ENCODE measurements around the gene CFLAR. TPM values are rescaled to one million over a fixed set of nuclear protein-coding genes. Genes with fewer than 3 reads are reported as not detected.

The CFLAR gene
- total RNA-seq, 4 donors from 2014 or later, result 145 to 346 (median 176) TPM

DNA sequence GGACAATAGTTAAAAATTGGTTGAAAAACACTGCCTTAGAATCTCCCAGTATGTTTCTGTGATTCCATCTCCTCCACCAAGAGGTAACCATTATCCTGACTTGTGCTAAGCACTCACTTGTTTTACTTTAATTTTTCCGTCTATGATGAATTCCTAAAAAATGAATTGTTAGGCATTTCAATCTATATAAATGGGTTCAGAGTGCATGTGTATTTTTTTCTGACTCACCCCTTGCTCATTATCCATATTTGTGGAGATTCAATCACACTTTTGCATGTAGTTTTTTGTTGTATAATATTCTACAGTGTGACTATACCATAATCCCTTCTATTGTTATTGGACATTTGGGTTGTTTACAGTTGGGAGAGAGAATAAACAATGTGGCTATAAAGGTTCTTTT is 42.9 kb upstream of the CFLAR start:
- Histone ChIP-seq H3K27ac (no peak overlapping the region), H3K36me3 (no peaks in the 10 kb centered on the region), H3K27me3 (no peaks in the 10 kb centered on the region), H3K9me3 (no peaks in the 10 kb centered on the region), H3K4me1 (peaks cover 4 to 60% (median 30%) of the 10 kb centered on the region in 3 donors), H3K4me3 (no peak overlapping the region)
- WGBS, 2 donors (ENCODE audit: low coverage in 1 of 2), result 43 to 70% methylated on average over 1 of the region's 1 CpG
- ATAC-seq, result no peak
- no peak for TF ChIP-seq EP300 (IDR thresholded peaks at IDR 0.05)
- no peak for TF ChIP-seq CTCF (IDR thresholded peaks at IDR 0.05)
- TF ChIP-seq POLR2A (IDR thresholded peaks at IDR 0.05), result no peak
- TF ChIP-seq POLR2AphosphoS5 (IDR thresholded peaks at IDR 0.05), result no peak

DNA sequence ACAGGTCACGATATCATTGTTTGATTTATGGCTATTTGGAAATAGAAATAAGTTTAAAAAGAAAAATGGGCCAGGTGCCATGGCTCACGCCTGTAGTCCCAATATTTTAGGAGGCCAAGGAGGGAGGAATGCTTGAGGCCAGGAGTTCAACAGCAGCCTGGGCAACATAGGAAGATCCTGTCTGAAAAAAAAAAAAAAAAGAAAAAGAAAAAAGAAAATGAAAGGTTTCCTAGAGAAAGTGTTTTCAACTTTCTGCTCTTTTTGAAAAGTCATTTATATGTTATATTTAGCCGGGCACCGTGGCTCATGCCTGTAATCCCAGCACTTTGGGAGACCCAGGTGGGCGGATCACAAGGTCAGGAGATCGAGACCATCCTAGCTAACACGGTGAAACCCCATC is 41.0 kb upstream of the CFLAR start:
- TF ChIP-seq POLR2A (IDR thresholded peaks at IDR 0.05) (no peak), CTCF (IDR thresholded peaks at IDR 0.05) (no peak), POLR2AphosphoS5 (IDR thresholded peaks at IDR 0.05) (no peak), EP300 (IDR thresholded peaks at IDR 0.05) (no peak)

DNA sequence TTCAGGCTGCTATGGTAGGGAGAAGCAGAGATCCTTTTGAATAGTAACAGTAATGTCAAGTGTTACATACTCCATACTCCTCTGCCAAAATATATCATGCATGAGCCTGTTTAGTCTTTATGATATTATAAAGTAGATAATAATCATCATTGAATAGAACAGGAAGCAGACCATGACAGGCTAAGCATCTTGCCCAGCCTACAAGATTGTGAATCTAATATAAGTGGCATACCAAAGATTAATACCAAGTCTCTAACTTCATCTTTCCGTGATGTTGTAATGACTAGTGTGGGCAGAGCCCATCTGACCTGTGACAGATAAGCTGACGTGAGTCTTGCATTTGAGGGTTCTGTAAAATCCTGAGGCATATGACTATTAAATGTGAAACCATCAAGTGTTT is 31.1 kb upstream of the CFLAR start:
- 79 to 87% methylated on average over 2 of the region's 2 CpGs for WGBS, 2 donors (ENCODE audit: low coverage in 1 of 2)
- peaks cover 0 to 93% of the 10 kb centered on the region in 2 donors for H3K36me3 ChIP-seq
- no peak overlapping the region for H3K4me3 ChIP-seq
- no peaks in the 10 kb centered on the region for H3K9me3 ChIP-seq
- no peaks in the 10 kb centered on the region for H3K27me3 ChIP-seq
- H3K27ac ChIP-seq, result no peak overlapping the region
- TF ChIP-seq EP300 (IDR thresholded peaks at IDR 0.05), result no peak
- no peak for TF ChIP-seq POLR2A (IDR thresholded peaks at IDR 0.05)
- TF ChIP-seq CTCF (IDR thresholded peaks at IDR 0.05), result no peak
- TF ChIP-seq POLR2AphosphoS5 (IDR thresholded peaks at IDR 0.05), result no peak
- H3K4me1 ChIP-seq, result no peaks in the 10 kb centered on the region
- ATAC-seq, result no peak

More for the DNA sequence above, 41.0 kb upstream of the CFLAR start:
- 62 to 70% methylated on average over 4 to 7 of the region's 7 CpGs for WGBS, 2 donors (ENCODE audit: low coverage in 1 of 2)
- no peaks in the 10 kb centered on the region for H3K9me3 ChIP-seq
- no peak for ATAC-seq
- H3K27me3 ChIP-seq, result no peaks in the 10 kb centered on the region
- H3K27ac ChIP-seq, result no peak overlapping the region
- H3K4me3 ChIP-seq, result no peak overlapping the region
- H3K4me1 ChIP-seq, result peaks cover 4 to 41% (median 17%) of the 10 kb centered on the region in 3 donors
- peaks cover 0 to 12% of the 10 kb centered on the region in 2 donors for H3K36me3 ChIP-seq

DNA sequence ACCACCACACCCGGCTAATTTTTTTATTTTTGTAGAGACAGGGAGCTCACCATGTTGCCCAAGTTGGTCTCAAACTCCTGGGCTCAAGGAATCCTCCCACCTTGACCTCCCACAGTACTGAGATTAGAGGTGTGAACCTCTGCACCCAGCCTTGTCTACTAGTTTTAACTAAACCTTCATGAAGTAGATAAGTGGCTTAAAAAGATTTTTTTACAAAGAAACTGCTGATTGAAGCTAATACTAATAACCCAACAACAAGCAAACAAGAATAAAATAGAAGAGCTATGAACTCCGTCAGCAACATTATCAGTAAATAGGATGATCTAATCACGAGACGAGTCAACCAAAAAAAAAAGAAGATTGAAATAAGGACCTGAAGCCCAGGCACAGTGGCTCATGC is 25.4 kb upstream of the CFLAR start:
- 50 to 89% methylated on average over 1 to 3 of the region's 4 CpGs for WGBS, 2 donors (ENCODE audit: low coverage in 1 of 2)
- Histone ChIP-seq H3K4me1 (no peaks in the 10 kb centered on the region), H3K27ac (no peak overlapping the region), H3K9me3 (no peaks in the 10 kb centered on the region), H3K4me3 (no peak overlapping the region), H3K36me3 (peaks cover 0 to 45% of the 10 kb centered on the region in 2 donors), H3K27me3 (no peaks in the 10 kb centered on the region)
- ATAC-seq, result no peak
- TF ChIP-seq CTCF (IDR thresholded peaks at IDR 0.05), result no peak
- no peak for TF ChIP-seq EP300 (IDR thresholded peaks at IDR 0.05)
- TF ChIP-seq POLR2AphosphoS5 (IDR thresholded peaks at IDR 0.05), result no peak
- no peak for TF ChIP-seq POLR2A (IDR thresholded peaks at IDR 0.05)

- no peaks in the 10 kb centered on the region for H3K27me3 ChIP-seq
- WGBS, 2 donors (ENCODE audit: low coverage in 1 of 2), result 93 to 100% methylated on average over 2 to 4 of the region's 5 CpGs
- TF ChIP-seq EP300 (IDR thresholded peaks at IDR 0.05), result no peak
- TF ChIP-seq CTCF (IDR thresholded peaks at IDR 0.05), result no peak
- no peak for TF ChIP-seq POLR2AphosphoS5 (IDR thresholded peaks at IDR 0.05)
- no peak for TF ChIP-seq POLR2A (IDR thresholded peaks at IDR 0.05)
- no peak for ATAC-seq
- no peak overlapping the region for H3K27ac ChIP-seq
- H3K36me3 ChIP-seq, result peaks cover 0 to 15% of the 10 kb centered on the region in 2 donors
- H3K4me1 ChIP-seq, result no peaks in the 10 kb centered on the region
- H3K9me3 ChIP-seq, result no peaks in the 10 kb centered on the region
- H3K4me3 ChIP-seq, result no peak overlapping the region
Observed at GRCh38 chr2:201093573-201093972, 22.4 kb upstream of the CFLAR start.
